PC-9 (cell line): ENCODE measurements around the gene DCAF15. TPM values are rescaled to one million over a fixed set of nuclear protein-coding genes. Genes with fewer than 3 reads are reported as not detected.

Source experiments
- Bru-seq: library from RNA; stranded (reverse); fragments of 400-500 nt; gene quantifications from one replicate; lab custom pipeline; 2021; lab: Mats Ljungman, UMichigan
- BruChase-seq, 2 experiments: library from RNA; stranded (reverse); fragments of 400-500 nt; gene quantifications; one replicate each; lab custom pipeline; 2021; lab: Mats Ljungman, UMichigan
- BruUV-seq: library from RNA; stranded (reverse); fragments of 400-500 nt; replicated peaks from 2 replicates; lab custom pipeline; 2021; lab: Mats Ljungman, UMichigan
- CTCF ChIA-PET: fragments of 300-600 bp; sonication (Branson Sonifier 250); formaldehyde crosslinking; loops from one replicate; lab custom pipeline; 2022; ENCODE audit warnings: antibody characterized with exemption; lab: Charles Lee
- POLR2A ChIA-PET: fragments of 300-600 bp; sonication (Branson Sonifier 250); formaldehyde crosslinking; loops from one replicate; lab custom pipeline; 2022; ENCODE audit warnings: antibody characterized with exemption; ENCODE audit not compliant: unreplicated experiment; lab: Charles Lee
- DNase-seq, 2 experiments: peaks; one replicate each; pipeline versions ENCODE4 v3.0.0 to v3.0.0-alpha.2; 2015 to 2022; ENCODE audit warnings: mixed read lengths in 1 of 2
- H2AFZ ChIP-seq: fragments of 200-600 bp; sonication (generic); 2 replicates; pipeline ENCODE4 v1.8.1; 2017; ENCODE audit warnings: antibody characterized with exemption
- H3F3A ChIP-seq: fragments of 200-600 bp; sonication (generic); 2 replicates; pipeline ENCODE4 v1.8.1; 2017; ENCODE audit warnings: antibody characterized with exemption, mild to moderate bottlenecking, low read depth; ENCODE audit not compliant: insufficient read depth
- H3K27ac ChIP-seq: fragments of 200-600 bp; sonication (generic); 2 replicates; pipeline ENCODE4 v1.6.1; 2016; ENCODE audit warnings: mixed run types
- H3K27me3 ChIP-seq: fragments of 200-600 bp; sonication (generic); 2 replicates; pipeline ENCODE4 v1.6.1; 2016; ENCODE audit warnings: low read depth, mixed run types; ENCODE audit not compliant: insufficient read depth
- H3K36me3 ChIP-seq: fragments of 200-600 bp; sonication (generic); 2 replicates; pipeline ENCODE4 v1.6.1; 2016; ENCODE audit warnings: low read depth, mixed run types
- H3K4me1 ChIP-seq: fragments of 200-600 bp; sonication (generic); replicated peaks from 2 replicates; pipeline ENCODE4 v1.6.1; 2016; ENCODE audit warnings: mixed run types; ENCODE audit not compliant: insufficient read depth
- H3K4me2 ChIP-seq: fragments of 200-600 bp; sonication (generic); 2 replicates; pipeline ENCODE4 v1.6.1; 2017; ENCODE audit warnings: mixed run types
- H3K4me3 ChIP-seq: fragments of 200-600 bp; sonication (generic); 2 replicates; pipeline ENCODE4 v1.6.1; 2016; ENCODE audit warnings: mixed run types
- H3K79me2 ChIP-seq: fragments of 200-600 bp; sonication (generic); 2 replicates; pipeline ENCODE4 v1.6.1; 2017; ENCODE audit warnings: low read depth, mixed run types
- H3K9me2 ChIP-seq: fragments of 200-600 bp; sonication (generic); 2 replicates; pipeline ENCODE4 v1.8.1; 2017; ENCODE audit warnings: mild to moderate bottlenecking; ENCODE audit not compliant: insufficient read depth
- H3K9me3 ChIP-seq: fragments of 200-600 bp; sonication (generic); 2 replicates; pipeline ENCODE4 v1.8.1; 2016; ENCODE audit warnings: low read depth; ENCODE audit not compliant: insufficient read depth
- H4K20me1 ChIP-seq: fragments of 200-600 bp; sonication (generic); 2 replicates; pipeline ENCODE4 v1.8.1; 2017; ENCODE audit not compliant: insufficient read depth
- EZH2 ChIP-seq: fragments of 200-600 bp; sonication (generic); IDR thresholded peaks from 2 replicates; pipeline ENCODE4 v1.8.0; 2017; ENCODE audit warnings: antibody characterized with exemption, low read depth
- intact Hi-C: fragments of 100-400 bp; cut with micrococcal nuclease; formaldehyde crosslinking; loops from one replicate; pipeline ENCODE4 v1.10.0; 2022; ENCODE audit not compliant: unreplicated experiment
- long read RNA-seq: library from polyadenylated mRNA; stranded (forward); transcript quantifications from one replicate; pipeline ENCODE4 v2.0.0, GENCODE V29; 2022
- total RNA-seq: library from RNA; stranded (reverse); gene quantifications from 2 replicates; pipeline ENCODE4 v1.2.3, GENCODE V29; 2021
- TF ChIP-seq, protein P1 (sequence below): fragments of 200-600 bp; sonication (generic); conservative IDR thresholded peaks from 2 replicates; pipeline ENCODE4 v1.6.1; 2017; ENCODE audit warnings: mixed run types, antibody characterized with exemption, mild to moderate bottlenecking, moderate library complexity

The DCAF15 gene
- 31.7 and 35.3 TPM in 2 replicates for total RNA-seq
- Bru-seq, nascent RNA = percentile 61 among the genes with signal in this experiment
- BruChase-seq, experiment 1, labeled RNA remaining after a 2-hour chase = percentile 61 among the genes with signal in this experiment
- BruChase-seq, experiment 2, labeled RNA remaining after a 6-hour chase = percentile 84 among the genes with signal in this experiment
- long read RNA-seq, transcript DCAF15-201 (13 exons, 2,278 nt) = major isoform, 20 of 36 reads
- long read RNA-seq, partial matches to known transcripts = 0 of 36 reads
- long read RNA-seq, other reads (novel, unspliced or antisense) = 16 of 36 reads

- Histone ChIP-seq H4K20me1 (peaks cover 8% of the 10 kb centered on the region), H3K9me3 (no peaks in the 10 kb centered on the region), H3K27me3 (no peaks in the 10 kb centered on the region), H3K4me3 (peak within 1 kb of the TSS; percentile 82), H3K36me3 (0 out of 2 replicates have a peak, but pooled peaks cover 3% of the 10 kb centered on the region), H3K9me2 (no peaks in the 10 kb centered on the region), H3K4me1 (peaks cover 6% of the 10 kb centered on the region), H3K4me2 (peak within 1 kb of the TSS; percentile 100), H3K79me2 (peaks cover 18% of the 10 kb centered on the region), H2AFZ (peak within 1 kb of the TSS; percentile 85), H3K27ac (no peak within 1 kb of the TSS), H3F3A (no peaks in the 10 kb centered on the region)
- intact Hi-C loops = loop anchor here (2.0 kb wide), 2 partner anchors 60 to 72 kb away; no protein-coding TSS in a partner anchor
- TSS peak; percentile 25 for BruUV-seq
- DNase-seq = peak; percentile 99
- ChIA-PET CTCF (interaction anchor here (0.6 to 1.1 kb wide), 2 partner anchors 90 to 129 kb away, joined by 4 to 7 read pairs; no protein-coding TSS in a partner anchor), POLR2A (interaction anchor here (0.6 to 0.7 kb wide), 2 partner anchors 107 to 658 kb away, joined by 4 to 8 read pairs; no protein-coding TSS in a partner anchor)
- TF ChIP-seq EZH2 = no peak
- TF ChIP-seq, protein P1, sequence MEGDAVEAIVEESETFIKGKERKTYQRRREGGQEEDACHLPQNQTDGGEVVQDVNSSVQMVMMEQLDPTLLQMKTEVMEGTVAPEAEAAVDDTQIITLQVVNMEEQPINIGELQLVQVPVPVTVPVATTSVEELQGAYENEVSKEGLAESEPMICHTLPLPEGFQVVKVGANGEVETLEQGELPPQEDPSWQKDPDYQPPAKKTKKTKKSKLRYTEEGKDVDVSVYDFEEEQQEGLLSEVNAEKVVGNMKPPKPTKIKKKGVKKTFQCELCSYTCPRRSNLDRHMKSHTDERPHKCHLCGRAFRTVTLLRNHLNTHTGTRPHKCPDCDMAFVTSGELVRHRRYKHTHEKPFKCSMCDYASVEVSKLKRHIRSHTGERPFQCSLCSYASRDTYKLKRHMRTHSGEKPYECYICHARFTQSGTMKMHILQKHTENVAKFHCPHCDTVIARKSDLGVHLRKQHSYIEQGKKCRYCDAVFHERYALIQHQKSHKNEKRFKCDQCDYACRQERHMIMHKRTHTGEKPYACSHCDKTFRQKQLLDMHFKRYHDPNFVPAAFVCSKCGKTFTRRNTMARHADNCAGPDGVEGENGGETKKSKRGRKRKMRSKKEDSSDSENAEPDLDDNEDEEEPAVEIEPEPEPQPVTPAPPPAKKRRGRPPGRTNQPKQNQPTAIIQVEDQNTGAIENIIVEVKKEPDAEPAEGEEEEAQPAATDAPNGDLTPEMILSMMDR = no peak
Measured at GRCh38 chr19:13952154-13952930, at the start of gene DCAF15. Gene DCAF15, plus strand, starts transcription at chr19:13952509. Its CDS starts 4 bp downstream, at chr19:13952513.

GRCh38 chr19:13902993-13903555, 49.2 kb upstream of the DCAF15 start:
- CTCF ChIA-PET = interaction anchor here (0.6 to 0.7 kb wide), 4 partner anchors 13 to 499 kb away, joined by 3 to 6 read pairs (median 4); no protein-coding TSS in a partner anchor
- BruUV-seq = no TSS peak
- Histone ChIP-seq H2AFZ (no peak overlapping the region), H4K20me1 (no peaks in the 10 kb centered on the region), H3K9me3 (no peaks in the 10 kb centered on the region), H3K27me3 (no peaks in the 10 kb centered on the region), H3K4me1 (peaks cover 11% of the 10 kb centered on the region; the same call in 1 of the 2 replicates), H3K36me3 (no peaks in the 10 kb centered on the region), H3K4me3 (no peak overlapping the region), H3K9me2 (no peaks in the 10 kb centered on the region), H3K27ac (no peak overlapping the region), H3K79me2 (peaks cover 15% of the 10 kb centered on the region), H3F3A (peaks cover 28% of the 10 kb centered on the region; the same call in 1 of the 2 replicates), H3K4me2 (no peak overlapping the region)
- intact Hi-C loops = no loop called here
- TF ChIP-seq EZH2 = no peak
- TF ChIP-seq, protein P1 = peak; percentile 66
- DNase-seq = no peak
- POLR2A ChIA-PET = no interaction called here
